Measurements from ENCODE around the gene RSRC1. TPM values are rescaled to one million over a fixed set of nuclear protein-coding genes. Genes with fewer than 3 reads are reported as not detected.

The RSRC1 gene
- total and polyA plus RNA-seq, 2 of the 8 experiments (the other 6 are each of a cell fraction or from before 2014, with no cell fraction given) = 2.0 to 27.9 TPM

- TF ChIP-seq TAF7 (optimal IDR thresholded peaks at IDR 0.05; ENCODE audit: borderline replicate concordance, low read depth, low read length) (no peak), E2F6 (IDR thresholded peaks at IDR 0.05) (no peak), EGR1 (IDR thresholded peaks at IDR 0.05; ENCODE audit: borderline replicate concordance, low read depth, low read length) (no peak), POLR2AphosphoS5 (IDR thresholded peaks at IDR 0.05; ENCODE audit: low read depth, low read length) (no peak), RAD21 (IDR thresholded peaks at IDR 0.05 in 1 of 2, conservative IDR thresholded peaks at IDR 0.05 in 1 of 2; ENCODE audit: low read depth in 2 of 2, low read length in 2 of 2) (no peak)
Observed at GRCh38 chr3:158120330-158120729, 10.4 kb downstream of the RSRC1 start (continued).

Measured in H1 (cell line).